HCT116 (cell line): Measurements from ENCODE around the gene GPR107. TPM values are rescaled to one million over a fixed set of nuclear protein-coding genes. Genes with fewer than 3 reads are reported as not detected.

Source experiments
- ATAC-seq: fragments of 200-7000 bp; cut with Tn5 transposase; 2 replicates; pipeline ENCODE4 v1.9.1; 2020; ENCODE audit warnings: mild to moderate bottlenecking, moderate library complexity
- BruUV-seq: library from RNA; stranded (reverse); fragments of 400-500 nt; replicated peaks from 2 replicates; lab custom pipeline; 2021; lab: Mats Ljungman, UMichigan
- CTCF ChIA-PET: fragments of 300-600 bp; sonication (Branson Sonifier 250); formaldehyde crosslinking; loops from one replicate; lab custom pipeline; 2021; ENCODE audit warnings: antibody characterized with exemption; lab: Charles Lee
- POLR2A ChIA-PET: fragments of 300-600, 350-600 bp; sonication (Branson Sonifier 250); formaldehyde crosslinking; loops from one replicate; lab custom pipeline; 2021; ENCODE audit warnings: antibody characterized with exemption; lab: Charles Lee
- RAD21 ChIA-PET, 2 experiments: fragments of 300-600 bp; sonication (Branson Sonifier 250); formaldehyde crosslinking; loops; one replicate each; lab custom pipeline; 2023; ENCODE audit warnings: low total read pairs in 2 of 2; ENCODE audit not compliant: uncharacterized antibody in 2 of 2, unreplicated experiment in 2 of 2, low non-redundant PET in 1 of 2; lab: Charles Lee
- DNase-seq: peaks from one replicate; pipeline ENCODE4 v3.0.0-alpha.2; 2010; ENCODE audit warnings: low read depth, low spot score
- H2AFZ ChIP-seq: fragments of 200-600 bp; shearing (Covaris generic), sonication (generic); 2 replicates; pipeline ENCODE4 v1.6.1; 2017; ENCODE audit warnings: low read depth, mixed run types, mixed read lengths, antibody characterized with exemption, low read length; ENCODE audit not compliant: poor library complexity, severe bottlenecking
- H3K27ac ChIP-seq: 2 replicates; pipeline ENCODE4 v1.5.1; 2012; ENCODE audit warnings: low read depth, low read length
- H3K27me3 ChIP-seq: fragments of 200-600 bp; sonication (generic); 2 replicates; pipeline ENCODE4 v1.6.1; 2016; ENCODE audit warnings: mixed run types, low read length, mixed read lengths; ENCODE audit not compliant: insufficient read depth
- H3K36me3 ChIP-seq, 2 experiments: fragments of 200-500 bp in 1 of 2; fragments of 200-600 bp in 1 of 2; sonication (Bioruptor generic) in 1 of 2; sonication (generic) in 1 of 2; 2 replicates each; pipeline versions ENCODE4 v1.5.1 to v1.6.1; 2014 to 2016; ENCODE audit warnings: low read length in 2 of 2, inconsistent platforms in 1 of 2, mixed read lengths in 1 of 2, mixed run types in 1 of 2; ENCODE audit not compliant: insufficient read depth in 2 of 2, control insufficient read depth in 1 of 2
- H3K4me1 ChIP-seq, 2 experiments: fragments of 200-600 bp in 1 of 2; sonication (generic) in 1 of 2; 2 replicates each; pipeline versions ENCODE4 v1.5.1 to v1.6.1; 2012 to 2017; ENCODE audit warnings: low read length in 2 of 2, inconsistent platforms in 1 of 2, mild to moderate bottlenecking in 1 of 2, mixed read lengths in 1 of 2, mixed run types in 1 of 2, moderate library complexity in 1 of 2; ENCODE audit not compliant: insufficient read depth in 2 of 2, control insufficient read depth in 1 of 2
- H3K4me2 ChIP-seq: fragments of 200-600 bp; sonication (generic); 2 replicates; pipeline ENCODE4 v1.6.1; 2017; ENCODE audit warnings: mixed run types, low read length, mixed read lengths
- H3K4me3 ChIP-seq, 2 experiments: fragments of 200-600 bp in 1 of 2; sonication (generic) in 1 of 2; replicated peaks in 1 of 2; 2 replicates each; pipeline ENCODE4 v1.5.1; 2011 to 2016; ENCODE audit warnings: low read length in 2 of 2, control low read depth in 1 of 2, low read depth in 1 of 2, mild to moderate bottlenecking in 1 of 2, mixed read lengths in 1 of 2, mixed run types in 1 of 2
- H3K79me2 ChIP-seq: fragments of 200-600 bp; sonication (generic); 2 replicates; pipeline ENCODE4 v1.6.1; 2017; ENCODE audit warnings: mild to moderate bottlenecking, mixed run types, low read length, moderate library complexity, mixed read lengths; ENCODE audit not compliant: insufficient read depth
- H3K9ac ChIP-seq: fragments of 200-600 bp; sonication (generic); 2 replicates; pipeline ENCODE4 v1.6.1; 2016; ENCODE audit warnings: low read length, mixed read lengths
- H3K9me2 ChIP-seq: fragments of 200-600 bp; sonication (generic), shearing (Covaris generic); 2 replicates; pipeline ENCODE4 v1.6.1; 2017; ENCODE audit warnings: mixed run types, mild to moderate bottlenecking, moderate library complexity; ENCODE audit not compliant: insufficient read depth
- H3K9me3 ChIP-seq, 2 experiments: fragments of 200-500 bp in 1 of 2; fragments of 200-600 bp in 1 of 2; sonication (Bioruptor generic) in 1 of 2; sonication (generic) in 1 of 2; 2 replicates each; pipeline ENCODE4 v1.6.1; 2014 to 2017; ENCODE audit warnings: low read length in 2 of 2, mixed read lengths in 2 of 2, inconsistent platforms in 1 of 2, low read depth in 1 of 2, mild to moderate bottlenecking in 1 of 2, mixed run types in 1 of 2, moderate library complexity in 1 of 2; ENCODE audit not compliant: control insufficient read depth in 1 of 2, insufficient read depth in 1 of 2
- H4K20me1 ChIP-seq: fragments of 200-600 bp; sonication (generic), shearing (Covaris generic); 2 replicates; pipeline ENCODE4 v1.6.1; 2017; ENCODE audit warnings: mixed run types, mild to moderate bottlenecking, moderate library complexity; ENCODE audit not compliant: insufficient read depth
- ATF3 ChIP-seq: IDR thresholded peaks from 2 replicates; pipeline ENCODE4 v1.6.1; 2012
- CBX3 ChIP-seq: IDR thresholded peaks from 2 replicates; pipeline ENCODE4 v1.6.1; 2012; ENCODE audit warnings: low read depth
- CEBPB ChIP-seq: IDR thresholded peaks from 2 replicates; pipeline ENCODE4 v1.6.1; 2012; ENCODE audit warnings: low read depth
- EGR1 ChIP-seq: IDR thresholded peaks from 2 replicates; pipeline ENCODE4 v1.6.1; 2012; ENCODE audit warnings: low read depth
- EZH2 ChIP-seq: fragments of 200-600 bp; sonication (generic); IDR thresholded peaks from 2 replicates; pipeline ENCODE4 v1.6.1; 2017; ENCODE audit warnings: antibody characterized with exemption, mixed run types
- EZH2phosphoT487 ChIP-seq: fragments of 200-600 bp; IDR thresholded peaks from 2 replicates; pipeline ENCODE4 v1.6.1; 2018; ENCODE audit warnings: antibody characterized with exemption, borderline replicate concordance
- JUND ChIP-seq: IDR thresholded peaks from 2 replicates; pipeline ENCODE4 v1.6.1; 2012
- POLR2AphosphoS5 ChIP-seq: IDR thresholded peaks from 2 replicates; pipeline ENCODE4 v1.6.1; 2011; ENCODE audit warnings: mild to moderate bottlenecking, low read depth, low read length, moderate library complexity
- RAD21 ChIP-seq: IDR thresholded peaks from 2 replicates; pipeline ENCODE4 v1.6.1; 2012; ENCODE audit warnings: low read depth, mild to moderate bottlenecking
- SP1 ChIP-seq: IDR thresholded peaks from 2 replicates; pipeline ENCODE4 v1.6.1; 2012; ENCODE audit warnings: low read depth
- SRF ChIP-seq: IDR thresholded peaks from 2 replicates; pipeline ENCODE4 v1.6.1; 2012; ENCODE audit warnings: low read depth
- TCF7L2 ChIP-seq: IDR thresholded peaks from 2 replicates; pipeline ENCODE4 v1.7.0; 2011; ENCODE audit warnings: borderline replicate concordance, inconsistent platforms; ENCODE audit not compliant: insufficient read depth, insufficient read length; ENCODE audit errors: extremely low read depth
- intact Hi-C: fragments of 100-400 bp; cut with micrococcal nuclease; formaldehyde crosslinking; loops from 2 replicates; pipeline ENCODE4 v1.10.0; 2022
- total RNA-seq: library from RNA; stranded (reverse); gene quantifications from one replicate; pipeline ENCODE4 v1.2.1, GENCODE V29; 2021; ENCODE audit not compliant: unreplicated experiment
- TF ChIP-seq, protein P1 (sequence below): IDR thresholded peaks from 2 replicates; pipeline ENCODE4 v1.6.1; 2012
- TF ChIP-seq, protein P2 (sequence below): IDR thresholded peaks from 2 replicates; pipeline ENCODE4 v1.6.1; 2011; ENCODE audit warnings: mild to moderate bottlenecking, low read length, moderate library complexity; ENCODE audit not compliant: insufficient replicate concordance; ENCODE audit errors: extremely low read depth

GPR107 gene
- total RNA-seq, 1 experiment from 2014 or later: 32.5 TPM

GRCh38 chr9:130175355-130175754 is 121.6 kb downstream of the GPR107 start:
- peaks cover 74% of the 10 kb centered on the region for H3K79me2 ChIP-seq
- H3K4me2 ChIP-seq: no peak overlapping the region
- BruUV-seq: no TSS peak
- H3K4me1 ChIP-seq: peaks cover 8 to 25% of the 10 kb centered on the region in 2 experiments
- H3K4me3 ChIP-seq: no peak overlapping the region
- no peak overlapping the region for H3K27ac ChIP-seq
- H3K9ac ChIP-seq: no peak overlapping the region
- intact Hi-C loops: no loop called here
- no peaks in the 10 kb centered on the region for H3K9me3 ChIP-seq
- DNase-seq (no peak), ATAC-seq (no peak)
- TF ChIP-seq POLR2AphosphoS5: no peak
- TF ChIP-seq ATF3: no peak
- TF ChIP-seq EGR1: no peak
- no peak for TF ChIP-seq RAD21
- TF ChIP-seq JUND: no peak
- TF ChIP-seq, protein P1, sequence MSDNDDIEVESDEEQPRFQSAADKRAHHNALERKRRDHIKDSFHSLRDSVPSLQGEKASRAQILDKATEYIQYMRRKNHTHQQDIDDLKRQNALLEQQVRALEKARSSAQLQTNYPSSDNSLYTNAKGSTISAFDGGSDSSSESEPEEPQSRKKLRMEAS: no peak
- no peak for TF ChIP-seq TCF7L2
- TF ChIP-seq SP1: no peak
- TF ChIP-seq, protein P2, sequence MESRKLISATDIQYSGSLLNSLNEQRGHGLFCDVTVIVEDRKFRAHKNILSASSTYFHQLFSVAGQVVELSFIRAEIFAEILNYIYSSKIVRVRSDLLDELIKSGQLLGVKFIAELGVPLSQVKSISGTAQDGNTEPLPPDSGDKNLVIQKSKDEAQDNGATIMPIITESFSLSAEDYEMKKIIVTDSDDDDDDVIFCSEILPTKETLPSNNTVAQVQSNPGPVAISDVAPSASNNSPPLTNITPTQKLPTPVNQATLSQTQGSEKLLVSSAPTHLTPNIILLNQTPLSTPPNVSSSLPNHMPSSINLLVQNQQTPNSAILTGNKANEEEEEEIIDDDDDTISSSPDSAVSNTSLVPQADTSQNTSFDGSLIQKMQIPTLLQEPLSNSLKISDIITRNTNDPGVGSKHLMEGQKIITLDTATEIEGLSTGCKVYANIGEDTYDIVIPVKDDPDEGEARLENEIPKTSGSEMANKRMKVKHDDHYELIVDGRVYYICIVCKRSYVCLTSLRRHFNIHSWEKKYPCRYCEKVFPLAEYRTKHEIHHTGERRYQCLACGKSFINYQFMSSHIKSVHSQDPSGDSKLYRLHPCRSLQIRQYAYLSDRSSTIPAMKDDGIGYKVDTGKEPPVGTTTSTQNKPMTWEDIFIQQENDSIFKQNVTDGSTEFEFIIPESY: no peak
- TF ChIP-seq CBX3: no peak
- TF ChIP-seq SRF: no peak
- no peak for TF ChIP-seq EZH2phosphoT487
- no peak for TF ChIP-seq CEBPB
- TF ChIP-seq EZH2: no peak
- ChIA-PET POLR2A (no interaction called here), CTCF (no interaction called here), RAD21 (no interaction called here)
- H3K36me3 ChIP-seq: peaks cover 0 to 4% of the 10 kb centered on the region in 2 experiments; a peak in 1 of 4 replicates
- H3K27me3 ChIP-seq: no peaks in the 10 kb centered on the region
- H2AFZ ChIP-seq: no peak overlapping the region
- H3K9me2 ChIP-seq: no peaks in the 10 kb centered on the region
- no peaks in the 10 kb centered on the region for H4K20me1 ChIP-seq
